Skeletal muscle cell (primary cell): ENCODE data around the gene TGM4.
"Not testable (repeated sequence)": the region's sequence is repeated elsewhere in the genome, so short reads cannot be mapped to it uniquely, and the experiment has no call there.

Experiments
- DNase-seq: peaks from one replicate; pipeline ENCODE4 v3.0.0-alpha.2; 2010; ENCODE audit warnings: low read depth
- H3K4me3 ChIP-seq: 2 replicates; pipeline ENCODE4 v1.5.1; 2011; ENCODE audit warnings: low read depth, mild to moderate bottlenecking, control low read depth, low read length, moderate library complexity

TGM4 gene

GRCh38 chr3:44874308-44874707 is at the start of gene TGM4:
TGM4 (plus strand) TSS chr3:44874608; CDS start chr3:44874679, 71 bp downstream.
- no peak for DNase-seq
- no peak within 1 kb of the TSS for H3K4me3 ChIP-seq

- no peak overlapping the region for H3K4me3 ChIP-seq
- peak; percentile 15 for DNase-seq
Measured at GRCh38 chr3:44825264-44825925, 49.0 kb upstream of the TGM4 start.

- DNase-seq = no peak
- no peak overlapping the region for H3K4me3 ChIP-seq
Measured at GRCh38 chr3:44827196-44827595, 47.2 kb upstream of the TGM4 start.

GRCh38 chr3:44831232-44831631 is 43.2 kb upstream of the TGM4 start:
- no peak for DNase-seq

GRCh38 chr3:44832032-44832431 is 42.4 kb upstream of the TGM4 start:
- no peak overlapping the region for H3K4me3 ChIP-seq
- DNase-seq = no peak

More at GRCh38 chr3:44831232-44831631, 43.2 kb upstream of the TGM4 start:
- H3K4me3 ChIP-seq = no peak overlapping the region

- DNase-seq = no peak
- no peak overlapping the region for H3K4me3 ChIP-seq
Measured at GRCh38 chr3:44832965-44833364, 41.4 kb upstream of the TGM4 start.

GRCh38 chr3:44833394-44833793 is 41.0 kb upstream of the TGM4 start:
- no peak for DNase-seq
- no peak overlapping the region for H3K4me3 ChIP-seq

DNA sequence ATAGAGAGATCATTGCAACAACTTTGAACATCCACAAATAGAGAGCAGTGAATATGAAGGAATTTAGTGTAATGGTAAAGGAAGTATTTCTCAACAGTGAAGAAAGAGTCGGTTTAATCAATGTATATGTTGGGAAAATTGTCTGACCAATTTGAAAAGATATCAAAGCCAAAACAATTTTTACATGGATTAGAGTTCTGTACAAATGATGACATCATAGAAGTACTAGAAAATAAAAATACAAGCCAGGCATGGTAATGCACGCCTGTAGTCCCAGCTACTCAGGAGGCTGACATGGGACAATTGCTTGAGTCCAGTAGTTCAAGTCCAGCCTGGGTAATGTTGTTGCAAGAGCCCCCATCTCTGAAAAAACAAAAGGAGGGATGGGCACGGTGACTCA is 38.7 kb upstream of the TGM4 start:
- no peak for DNase-seq
- H3K4me3 ChIP-seq = no peak overlapping the region

DNA sequence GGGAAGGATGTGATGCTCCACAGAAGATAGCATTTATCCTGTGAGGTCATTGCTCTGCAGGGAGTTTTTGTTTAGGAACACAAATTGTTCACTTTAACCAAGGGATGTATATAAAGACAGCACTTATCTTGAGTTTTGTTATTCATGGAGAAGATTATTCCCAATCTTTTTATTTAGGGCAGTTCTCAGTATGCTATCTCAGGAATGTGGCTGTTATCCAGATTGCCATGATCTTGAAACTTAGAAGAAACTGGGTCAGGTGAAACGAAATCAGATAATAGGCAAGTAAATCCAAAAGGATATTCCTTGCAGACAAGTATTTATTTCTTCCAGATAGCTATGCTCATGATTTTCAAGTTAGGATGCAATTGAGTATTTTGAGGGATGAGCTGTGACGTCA is 32.0 kb upstream of the TGM4 start:
- H3K4me3 ChIP-seq = no peak overlapping the region
- no peak for DNase-seq

- no peak overlapping the region for H3K4me3 ChIP-seq
- peak; percentile 10 for DNase-seq
Measured at GRCh38 chr3:44845528-44846520, 28.6 kb upstream of the TGM4 start.

DNA sequence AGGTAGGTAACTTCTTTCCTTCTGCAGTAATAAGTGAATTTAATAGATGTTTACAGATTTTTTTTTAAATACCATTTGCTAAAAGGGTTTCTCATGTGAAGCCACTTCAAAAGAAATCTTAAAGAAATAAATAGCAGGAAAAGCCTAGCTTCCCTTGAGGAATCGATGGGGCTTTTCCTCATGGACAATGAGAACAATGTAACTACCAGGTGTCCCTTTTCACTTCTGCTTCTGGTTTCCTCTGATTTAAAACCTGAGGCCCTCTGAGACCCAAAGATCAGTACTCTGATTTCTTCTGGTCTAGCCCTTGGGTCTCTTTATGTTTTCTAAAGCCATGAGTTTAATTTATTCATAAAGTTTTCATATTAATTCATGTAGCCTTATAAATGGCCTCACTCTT is 25.8 kb upstream of the TGM4 start:
- DNase-seq = no peak
- no peak overlapping the region for H3K4me3 ChIP-seq

GRCh38 chr3:44856663-44857062 is 17.7 kb upstream of the TGM4 start:
- not testable (repeated sequence) for DNase-seq, H3K4me3 ChIP-seq

DNA sequence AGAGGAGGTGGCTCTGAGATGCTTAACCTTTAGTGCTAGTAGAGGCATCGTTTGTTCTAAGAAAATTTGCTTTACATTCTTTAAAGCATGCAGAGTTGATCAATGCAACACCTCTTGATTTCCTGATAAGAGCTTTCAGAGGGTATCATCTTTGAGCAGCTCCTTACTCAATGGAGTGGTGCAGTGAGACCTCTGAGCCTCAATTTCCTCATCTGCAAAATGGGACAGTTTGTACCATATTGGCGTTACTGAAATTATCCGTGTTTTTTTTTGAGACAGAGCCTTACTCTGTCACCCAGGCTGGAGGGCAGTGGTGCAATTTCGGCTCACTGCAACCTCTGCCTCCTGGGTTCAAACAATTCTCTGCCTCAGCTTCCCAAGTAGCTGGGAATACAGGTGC is 14.3 kb upstream of the TGM4 start:
- no peak for DNase-seq
- no peak overlapping the region for H3K4me3 ChIP-seq

- peak within 1 kb of the TSS; percentile 66 for H3K4me3 ChIP-seq
- peak; percentile 77 for DNase-seq
Measured at GRCh38 chr3:44861412-44862225, 12.8 kb upstream of the TGM4 start, which contains the start of gene TMEM42. TMEM42 (plus strand) TSS chr3:44861912; CDS start chr3:44861925, 13 bp downstream.

GRCh38 chr3:44862226-44862637 is 12.2 kb upstream of the TGM4 start:
- no peak for DNase-seq
- peak overlapping the region; percentile 66 for H3K4me3 ChIP-seq

DNA sequence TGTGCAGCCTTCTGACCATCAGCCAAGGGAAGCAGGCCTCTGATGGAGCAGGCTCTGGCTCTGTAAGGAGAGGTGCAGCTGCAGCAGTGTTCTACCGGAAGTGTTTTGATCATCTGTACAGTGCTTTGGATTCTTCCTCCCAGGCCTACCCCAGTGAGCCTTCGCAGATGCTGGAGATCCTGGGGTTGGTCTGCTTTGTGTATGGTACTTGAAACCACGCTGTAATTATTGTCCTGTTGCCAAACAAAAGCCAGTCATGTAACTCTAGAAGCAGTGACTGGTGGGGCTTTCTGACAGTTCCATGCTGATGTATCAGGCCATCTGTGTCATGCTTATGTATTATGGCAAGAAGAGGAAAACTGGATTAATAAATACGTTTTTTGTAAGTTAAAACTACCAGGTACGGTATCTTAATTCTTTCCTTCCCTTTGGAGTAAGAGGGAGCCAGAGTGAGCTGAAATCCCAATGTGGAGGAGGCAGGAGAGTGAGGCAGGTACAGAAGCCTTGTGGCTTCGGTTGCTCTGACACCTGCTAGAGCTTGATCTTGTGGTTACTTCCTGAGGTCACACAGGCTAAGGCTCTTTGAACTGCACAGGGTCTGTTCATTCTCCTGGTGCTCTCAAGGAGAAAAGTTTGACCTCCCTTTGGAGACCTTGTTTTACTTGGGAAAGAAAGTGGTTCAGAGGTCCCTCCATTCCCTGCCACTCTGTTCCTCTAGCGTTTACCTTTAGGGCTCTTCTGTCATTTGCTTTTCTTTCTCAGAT is 9.0 kb upstream of the TGM4 start:
- DNase-seq = peak; percentile 12
- H3K4me3 ChIP-seq = no peak overlapping the region

DNA sequence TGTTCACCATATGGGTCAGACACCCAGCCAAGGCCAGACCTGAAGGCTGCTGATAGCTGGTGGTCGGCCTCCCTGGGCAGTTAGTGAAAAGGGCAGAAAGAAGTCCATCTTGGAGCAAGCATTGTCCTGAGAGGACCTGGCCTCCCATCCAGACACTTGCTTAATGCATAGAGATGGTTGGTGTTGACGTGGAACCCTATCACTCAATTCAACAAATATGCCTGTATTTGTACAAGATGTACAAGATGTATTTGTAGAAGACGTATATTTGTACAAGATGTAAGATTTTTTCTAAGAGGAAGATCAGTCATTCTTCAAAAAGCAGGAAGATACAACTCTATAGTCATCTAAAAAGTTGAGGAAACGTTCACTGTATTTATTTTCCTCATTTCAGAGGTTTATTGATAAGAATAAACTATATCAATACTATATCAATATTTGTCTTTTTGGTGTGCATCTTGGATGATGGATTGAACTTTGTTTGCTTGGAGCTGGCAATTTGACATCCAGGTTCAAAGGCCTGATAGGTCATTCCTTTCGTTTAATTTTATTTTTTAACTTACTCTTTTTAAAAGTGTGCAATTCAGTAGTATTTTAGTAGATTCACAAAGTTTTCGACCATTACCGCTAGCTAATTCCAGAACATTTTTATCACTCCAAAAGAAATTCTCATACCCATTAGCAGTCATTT is 6.8 kb upstream of the TGM4 start:
- DNase-seq = no peak
- H3K4me3 ChIP-seq = no peak overlapping the region

GRCh38 chr3:44870375-44871061 is 3.9 kb upstream of the TGM4 start:
- H3K4me3 ChIP-seq = no peak overlapping the region
- DNase-seq = no peak
